Activated naive CD4-positive, alpha-beta T cell treated with Interleukin-2 at 50 U/mL for 16 hours (primary cell): ENCODE data around the gene SSX5.
"Not testable (repeated sequence)": the region's sequence is repeated elsewhere in the genome, so short reads cannot be mapped to it uniquely, and the experiment has no call there.

ENCODE experiments used
- DNase-seq: peaks from one replicate; pipeline ENCODE4 v3.0.0-alpha.2; 2020

Gene SSX5

GRCh38 chrX:48196745-48197201 lies at the start of gene SSX5:
Gene SSX5, minus strand, starts transcription at chrX:48196795. Its CDS starts 1,437 bp downstream, at chrX:48195358.
- DNase-seq: no peak

DNA sequence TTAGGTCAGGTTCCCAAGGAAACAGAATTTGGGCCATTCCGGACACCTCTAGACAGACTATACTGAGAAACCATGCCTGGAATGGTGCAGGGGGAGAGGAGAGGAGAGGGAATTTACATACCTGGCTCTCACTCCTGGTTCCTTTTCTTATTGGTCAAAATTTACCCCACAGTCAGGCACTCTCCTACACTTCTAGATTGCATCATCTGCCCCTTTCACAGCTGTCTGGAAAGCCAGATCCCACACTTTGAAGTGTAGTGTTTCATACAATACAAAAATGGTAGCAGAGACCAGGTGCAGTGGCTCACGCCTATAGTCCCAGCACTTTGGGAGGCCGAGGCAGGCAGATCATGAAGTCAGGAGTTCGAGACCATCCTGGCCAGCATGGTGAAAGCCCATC lies 27.6 kb upstream of the SSX5 start:
- not testable (repeated sequence) for DNase-seq

- DNase-seq: not testable (repeated sequence)
Measured at GRCh38 chrX:48214341-48214740, 17.7 kb upstream of the SSX5 start.

DNA sequence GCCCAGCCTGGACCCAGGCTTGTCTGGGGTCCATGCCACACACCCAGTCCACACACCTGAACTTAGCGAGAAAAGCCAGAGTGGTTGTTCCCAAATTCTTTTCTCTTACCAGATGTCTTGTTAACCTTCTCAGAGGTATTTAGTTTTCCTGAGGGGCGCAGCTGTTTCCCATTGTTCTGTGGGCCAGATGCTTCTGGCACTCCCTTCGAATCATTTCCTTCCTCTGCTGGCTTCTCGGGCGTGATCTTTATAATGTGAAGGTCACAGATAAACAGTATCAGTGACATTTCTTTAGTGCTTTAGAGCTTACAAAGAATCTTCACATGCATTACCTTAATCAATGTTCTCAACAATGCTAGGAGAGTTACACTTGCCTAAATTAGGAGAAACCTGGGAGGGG lies 6.6 kb downstream of the SSX5 start:
- DNase-seq: not testable (repeated sequence)

DNA sequence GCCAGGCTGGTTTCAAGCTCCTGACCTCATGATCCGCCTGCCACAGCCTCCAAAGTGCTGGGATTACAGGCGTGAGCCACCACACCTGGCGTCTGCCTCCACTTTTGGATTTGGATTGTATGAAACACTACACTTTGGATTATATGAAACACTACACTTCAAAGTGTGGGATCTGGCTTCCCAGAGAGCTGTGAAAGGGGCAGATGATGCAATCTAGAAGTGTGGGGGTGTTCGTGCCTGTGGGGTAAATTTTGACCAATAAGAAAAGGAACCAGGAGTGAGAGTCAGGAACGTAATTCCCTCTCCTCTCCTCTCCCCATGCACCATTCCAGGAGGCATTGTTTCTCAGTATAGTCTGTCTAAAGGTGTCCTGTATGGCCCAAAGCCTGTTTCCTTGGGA lies 14.7 kb downstream of the SSX5 start:
- not testable (repeated sequence) for DNase-seq

DNA sequence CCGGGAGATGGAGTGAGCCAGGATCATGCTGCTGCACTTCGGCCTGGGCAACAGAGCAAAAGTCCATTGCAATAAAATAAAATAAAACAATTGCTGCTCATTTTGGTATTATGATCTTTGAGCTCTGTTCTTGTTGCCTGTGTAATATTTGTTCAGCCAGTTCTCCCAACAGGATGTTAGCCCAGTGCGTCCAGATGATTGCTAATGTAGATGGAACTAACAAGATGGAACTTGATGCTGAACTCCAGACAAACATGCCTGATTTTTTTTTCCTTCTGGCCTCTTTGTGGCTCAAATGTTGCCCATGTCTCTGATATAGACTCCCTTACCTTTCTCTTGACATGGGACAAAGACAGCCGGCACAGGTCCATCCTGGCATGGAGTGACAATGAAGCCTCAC lies 15.8 kb downstream of the SSX5 start:
- DNase-seq: no peak

GRCh38 chrX:48179691-48180090 lies 16.9 kb downstream of the SSX5 start:
- no peak for DNase-seq

- DNase-seq: not testable (repeated sequence)
Measured at GRCh38 chrX:48166322-48166721, 30.3 kb downstream of the SSX5 start.

GRCh38 chrX:48165241-48165640 lies 31.4 kb downstream of the SSX5 start:
- no peak for DNase-seq

- DNase-seq: no peak
Measured at GRCh38 chrX:48156014-48156413, 40.6 kb downstream of the SSX5 start.

DNA sequence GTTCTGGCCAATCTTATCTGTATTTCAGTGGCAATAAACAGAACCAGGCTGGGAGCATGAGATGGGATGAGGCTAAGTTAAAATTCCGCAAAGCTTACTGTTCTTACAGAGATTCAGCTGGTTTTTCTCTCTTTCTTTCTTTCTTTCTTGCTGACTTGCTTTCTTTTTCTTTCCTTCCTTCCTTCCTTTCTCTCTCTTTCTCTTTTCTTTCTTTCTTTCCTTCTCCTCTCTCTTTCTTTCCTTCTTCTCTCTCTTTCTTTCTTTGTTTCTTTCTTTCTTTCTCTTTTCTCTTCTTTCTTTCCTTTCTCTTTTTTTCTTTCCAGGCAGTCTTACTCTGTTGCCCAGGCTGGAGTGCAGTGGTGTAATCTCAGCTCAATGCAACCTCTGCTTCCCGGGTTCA lies 41.8 kb downstream of the SSX5 start:
- no peak for DNase-seq

GRCh38 chrX:48153769-48154168 lies 42.8 kb downstream of the SSX5 start:
- no peak for DNase-seq

GRCh38 chrX:48142697-48143096 lies 53.9 kb downstream of the SSX5 start:
- DNase-seq: peak; percentile 35

GRCh38 chrX:48141810-48142508 lies 54.6 kb downstream of the SSX5 start:
- DNase-seq: not testable (repeated sequence)

DNA sequence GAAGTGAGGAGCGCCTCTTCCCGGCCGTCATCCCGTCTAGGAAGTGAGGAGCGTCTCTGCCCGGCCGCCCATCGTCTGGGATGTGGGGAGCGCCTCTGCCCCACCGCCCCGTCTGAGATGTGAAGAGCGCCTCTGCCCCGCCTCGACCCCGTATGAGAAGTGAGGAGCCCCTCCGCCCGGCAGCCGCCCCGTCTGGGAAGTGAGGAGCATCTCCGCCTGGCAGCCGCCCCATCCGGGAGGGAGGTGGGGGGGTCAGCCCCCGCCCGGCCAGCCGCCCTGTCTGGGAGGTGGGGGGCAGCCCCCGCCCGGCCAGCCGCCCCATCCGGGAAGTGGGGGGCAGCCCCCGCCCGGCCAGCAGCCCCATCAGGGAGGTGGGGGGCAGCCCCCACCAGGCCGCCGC lies 57.5 kb downstream of the SSX5 start:
- DNase-seq: not testable (repeated sequence)
